Endothelial cell of hepatic sinusoid (primary cell): ENCODE results near the gene WNK1.

Experiments
- in situ Hi-C: cut with HindIII; loops from 2 replicates; pipeline ENCODE4 v1.10.0; 2017; ENCODE audit warnings: low sequenced_read_pairs

WNK1 gene

DNA sequence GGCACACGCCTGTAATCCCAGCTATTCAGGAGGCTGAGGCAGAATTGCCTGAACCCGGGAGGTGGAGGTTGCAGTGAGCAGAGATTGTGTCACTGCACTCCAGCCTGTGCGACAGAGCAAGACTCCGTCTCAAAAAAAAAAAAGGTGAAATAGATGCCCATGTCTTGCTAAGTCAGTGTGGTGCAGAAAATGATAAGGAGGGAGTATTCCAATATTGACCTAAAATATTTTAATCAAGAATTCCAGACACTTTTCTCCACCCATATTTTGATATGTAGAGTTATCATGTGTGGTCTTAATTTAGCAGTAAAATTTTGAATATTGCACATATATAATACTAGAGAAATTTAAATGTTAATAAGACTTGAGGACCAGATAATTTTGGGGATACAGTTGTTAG, 57.7 kb downstream of the WNK1 start:
- in situ Hi-C loops, result no loop called here

DNA sequence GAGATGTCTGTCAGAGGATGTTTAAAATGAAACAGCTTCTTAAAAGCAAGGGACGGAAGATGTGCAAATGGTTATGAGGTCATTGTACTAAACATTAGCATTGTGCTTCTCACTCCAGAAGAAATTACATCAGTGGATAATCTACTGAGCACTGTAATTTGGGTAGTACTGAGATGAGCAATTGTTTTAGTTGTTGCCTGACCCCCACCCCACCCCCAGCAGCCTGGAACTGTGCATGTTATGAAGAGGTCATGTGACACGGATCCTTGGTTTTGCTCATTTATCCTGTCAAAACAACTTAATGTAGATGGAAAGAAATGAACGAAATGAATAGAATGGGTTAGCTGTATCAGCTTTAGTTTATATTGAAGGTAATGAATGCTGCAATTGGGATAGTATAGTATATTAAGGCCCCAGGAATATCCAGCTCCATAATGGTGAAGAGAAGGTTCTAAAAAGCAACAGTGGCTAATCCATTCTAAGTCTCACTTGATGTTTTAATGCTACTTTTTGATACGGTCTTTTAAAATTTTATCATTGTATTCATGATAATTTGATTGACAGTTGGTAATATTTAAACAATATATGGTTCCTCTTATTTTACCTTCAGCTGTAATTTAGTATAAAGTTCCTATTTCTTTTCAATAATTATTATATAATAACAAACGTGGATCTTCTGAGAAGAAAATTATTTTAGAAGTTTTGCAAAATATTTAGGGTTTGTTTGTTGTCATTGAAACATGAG, 58.5 kb downstream of the WNK1 start:
- in situ Hi-C loops, result no loop called here

- in situ Hi-C loops, result no loop called here
Observed at GRCh38 chr12:812950-813349, 60.6 kb downstream of the WNK1 start.

DNA sequence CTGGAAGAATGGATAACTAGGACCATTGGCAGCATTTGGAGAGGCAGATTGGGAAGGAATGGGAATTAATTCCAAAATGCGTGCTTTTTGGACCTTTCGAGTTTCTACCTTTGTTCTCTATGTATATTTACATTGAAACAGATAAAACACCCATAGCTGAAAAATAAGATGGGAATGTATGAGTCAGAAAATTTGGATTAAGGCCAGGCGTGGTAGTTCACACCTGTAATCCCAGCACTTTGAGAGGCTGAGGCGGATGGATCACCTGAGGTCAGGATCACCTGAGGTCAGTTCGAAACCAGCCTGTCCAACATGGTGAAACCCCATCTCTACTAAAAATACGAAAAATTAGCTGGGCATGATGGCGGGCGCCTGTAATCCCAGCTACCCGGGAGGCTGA, 65.1 kb downstream of the WNK1 start:
- in situ Hi-C loops, result loop anchor here (5.0 kb wide), 3 partner anchors 80 to 250 kb away; no protein-coding TSS in a partner anchor

DNA sequence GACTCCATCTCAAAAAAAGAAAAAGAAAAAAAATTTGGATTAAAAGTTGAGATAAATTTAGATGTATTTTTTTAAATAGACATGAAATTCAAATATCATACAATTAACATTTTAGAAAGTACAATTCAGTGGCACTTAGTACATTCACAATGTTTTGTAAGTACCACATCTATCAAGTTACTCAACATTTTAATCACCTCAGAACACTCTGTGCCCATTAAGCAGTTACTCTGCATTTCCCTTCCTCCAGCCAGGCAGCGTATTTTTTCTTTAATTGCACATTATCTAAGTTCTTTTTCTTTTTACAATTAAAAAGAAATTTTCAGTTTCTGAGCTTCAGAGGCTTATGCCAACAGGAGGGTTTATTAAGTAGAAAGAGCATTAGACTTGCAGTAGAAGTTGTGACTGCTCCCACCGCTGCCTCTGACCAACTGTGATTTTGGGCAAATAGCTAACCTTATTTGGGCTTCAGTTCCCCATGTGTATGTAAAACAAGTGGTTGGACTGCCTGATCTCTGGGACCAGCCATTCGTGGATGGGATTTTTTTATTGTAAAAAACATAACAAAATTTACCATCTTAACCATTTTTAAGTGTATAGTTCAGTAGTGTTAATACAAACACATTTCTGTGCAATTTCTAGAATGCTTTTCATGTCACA, 65.7 kb downstream of the WNK1 start:
- in situ Hi-C loops, result loop anchor here (5.0 kb wide), 3 partner anchors 81 to 251 kb away; no protein-coding TSS in a partner anchor

DNA sequence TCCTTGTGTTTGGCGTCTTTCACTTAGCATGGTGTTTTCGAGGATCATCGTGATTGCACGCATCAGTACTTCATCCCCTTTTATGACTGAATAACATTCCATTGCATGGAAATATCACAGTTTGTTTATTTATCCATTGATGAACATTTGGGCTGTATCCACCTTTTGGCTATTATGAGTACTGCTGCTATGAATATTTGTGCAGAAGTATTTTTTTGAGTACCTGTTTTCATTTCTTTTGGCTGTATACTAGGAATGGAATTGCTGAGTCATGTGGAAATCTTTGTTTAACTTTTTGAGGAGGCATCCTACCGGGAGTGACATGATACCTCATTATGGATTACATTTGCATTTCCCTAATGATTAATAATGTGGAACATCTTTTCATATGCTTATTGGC, 66.4 kb downstream of the WNK1 start:
- in situ Hi-C loops, result loop anchor here (5.0 kb wide), 3 partner anchors 81 to 251 kb away; no protein-coding TSS in a partner anchor

DNA sequence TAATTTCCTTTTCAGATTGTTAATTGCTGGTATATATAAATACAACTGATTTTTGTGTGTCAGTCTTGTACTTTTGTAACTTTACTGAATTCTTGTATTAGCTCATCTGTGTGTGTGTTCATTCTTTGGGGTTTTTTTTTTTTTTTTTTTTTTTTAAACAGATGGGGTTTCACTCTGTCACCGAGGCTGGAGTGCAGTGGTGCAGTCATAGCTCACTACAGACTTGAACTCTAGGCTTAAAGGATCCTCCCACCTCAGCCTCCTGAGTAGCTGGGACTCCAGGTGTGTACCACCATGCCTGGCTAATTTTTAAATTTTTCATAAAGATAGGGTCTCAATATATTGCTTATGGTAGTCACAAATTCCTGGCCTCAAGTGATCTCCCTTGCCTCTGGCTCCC, 68.0 kb downstream of the WNK1 start:
- in situ Hi-C loops, result no loop called here

GRCh38 chr12:823028-823698, 70.8 kb downstream of the WNK1 start:
- in situ Hi-C loops, result no loop called here

GRCh38 chr12:826331-826730, 74.0 kb downstream of the WNK1 start:
- in situ Hi-C loops, result no loop called here

DNA sequence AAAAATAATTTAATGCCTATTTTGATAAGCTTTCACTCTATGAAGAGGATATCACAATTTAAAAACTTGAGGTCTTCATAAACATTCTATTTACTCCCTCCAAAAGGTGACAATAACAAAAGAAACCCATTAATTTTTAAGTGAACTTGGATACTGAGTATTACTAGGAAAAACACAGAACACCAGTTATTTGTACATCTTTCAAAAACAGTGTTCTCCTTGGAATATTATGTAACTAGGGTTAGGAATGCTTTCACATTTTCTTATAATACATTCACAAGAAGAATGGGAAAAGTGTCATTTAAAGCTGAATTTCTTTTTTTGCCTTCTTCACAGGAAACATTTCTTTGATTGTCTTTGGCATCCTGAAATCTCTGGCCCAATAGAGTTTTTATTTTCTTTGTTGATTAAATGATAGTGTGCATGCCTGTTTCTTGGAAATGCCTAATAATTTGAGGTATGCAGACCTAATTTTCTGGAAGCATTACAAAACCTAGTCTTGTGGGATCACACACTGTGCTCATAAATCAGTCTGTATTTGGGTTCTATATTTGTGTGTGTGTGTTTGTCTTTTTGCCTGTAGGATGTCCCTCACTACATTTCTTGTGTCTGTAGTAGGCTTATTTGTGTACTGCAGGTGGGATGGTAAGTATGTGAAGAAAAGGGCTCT, 76.5 kb downstream of the WNK1 start:
- in situ Hi-C loops, result no loop called here

DNA sequence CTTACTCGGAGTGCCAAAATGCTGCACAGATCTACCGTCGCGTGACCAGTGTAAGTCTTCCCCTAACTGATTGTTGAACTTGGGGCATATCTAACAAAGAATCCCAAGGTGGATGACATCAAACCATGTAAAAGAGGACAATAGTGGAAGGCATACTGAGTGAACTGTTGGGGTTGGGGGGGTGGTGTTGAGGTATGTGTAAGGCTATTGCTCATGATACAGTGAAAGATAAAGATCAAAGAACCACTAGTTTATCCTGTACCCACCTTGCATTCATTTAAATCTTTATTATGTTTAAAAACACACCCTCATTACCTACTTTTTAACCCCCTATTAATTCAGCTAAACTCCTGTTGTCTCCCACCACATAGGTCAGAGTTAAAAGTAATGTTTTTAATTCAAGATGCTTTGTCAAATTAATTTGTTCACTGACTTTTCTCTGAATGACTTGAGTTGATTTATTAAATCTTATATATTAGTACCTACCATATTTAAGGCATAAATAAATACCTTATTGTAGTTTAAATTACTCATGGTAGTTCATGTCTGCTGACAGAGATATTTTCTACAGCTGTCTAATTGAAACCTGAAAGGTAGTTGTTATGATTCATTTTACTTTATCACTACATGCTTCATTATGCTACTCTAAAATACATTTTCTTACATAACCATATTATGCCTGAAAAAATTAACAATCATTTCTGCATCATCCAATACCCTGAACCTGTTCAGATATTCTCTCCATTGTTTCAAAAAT, 77.9 kb downstream of the WNK1 start:
- in situ Hi-C loops, result no loop called here

- in situ Hi-C loops, result no loop called here
Observed at GRCh38 chr12:835754-836518, 83.6 kb downstream of the WNK1 start.

GRCh38 chr12:836952-837351, 84.6 kb downstream of the WNK1 start:
- in situ Hi-C loops, result no loop called here

DNA sequence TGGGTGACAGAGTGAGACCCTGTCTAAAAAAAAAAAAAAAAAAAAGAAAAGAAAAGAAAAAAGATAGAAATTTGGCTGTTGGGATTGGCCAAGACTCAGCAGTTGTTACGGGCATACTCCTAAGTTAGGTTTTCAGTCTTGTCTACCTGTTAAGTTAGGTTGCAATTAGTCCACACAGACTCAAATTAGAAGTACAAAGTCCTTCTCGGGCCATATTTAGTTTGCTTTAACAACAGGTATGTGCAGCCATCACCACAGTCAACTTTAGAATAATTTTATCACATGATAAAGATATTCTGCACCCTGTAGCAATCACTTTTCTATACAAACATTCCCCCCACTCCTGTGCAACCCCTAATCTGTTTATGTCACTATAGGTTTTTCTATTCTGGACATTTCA, 85.2 kb downstream of the WNK1 start:
- in situ Hi-C loops, result no loop called here

GRCh38 chr12:843609-844008, 91.2 kb downstream of the WNK1 start:
- in situ Hi-C loops, result no loop called here

- in situ Hi-C loops, result no loop called here
Observed at GRCh38 chr12:846421-846820, 94.0 kb downstream of the WNK1 start.

DNA sequence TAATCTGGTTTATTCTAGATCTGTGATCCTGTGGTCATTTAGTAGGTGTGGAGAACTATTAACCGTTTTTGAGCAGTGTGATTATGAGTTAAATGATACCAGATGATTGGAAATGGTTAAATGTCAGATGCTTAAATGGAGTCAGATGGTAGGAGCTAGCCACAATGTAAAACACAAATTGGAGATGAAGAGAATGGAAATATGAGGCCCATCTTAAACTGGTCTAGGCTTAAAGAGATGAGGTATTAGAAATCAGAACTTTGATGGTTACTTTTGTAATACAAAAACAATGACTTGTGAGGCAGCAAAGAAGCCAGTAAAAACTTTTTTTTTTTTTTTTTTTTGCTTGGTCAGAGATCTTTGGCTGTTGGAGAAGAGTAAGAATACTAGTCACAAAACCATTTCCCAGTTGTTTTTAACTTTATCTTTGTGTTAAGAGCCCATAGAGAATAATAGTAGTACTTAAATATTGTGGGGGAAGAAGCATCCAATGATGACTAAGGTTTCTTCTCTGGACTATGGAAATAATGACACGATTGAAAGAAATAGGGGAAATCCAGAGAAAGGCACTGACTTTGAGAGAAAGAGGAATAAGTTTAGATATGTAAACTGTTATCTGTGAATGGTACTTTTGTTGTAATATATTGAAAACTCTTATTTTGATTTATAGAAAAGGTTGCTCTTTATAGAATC, 95.9 kb downstream of the WNK1 start:
- in situ Hi-C loops, result no loop called here

DNA sequence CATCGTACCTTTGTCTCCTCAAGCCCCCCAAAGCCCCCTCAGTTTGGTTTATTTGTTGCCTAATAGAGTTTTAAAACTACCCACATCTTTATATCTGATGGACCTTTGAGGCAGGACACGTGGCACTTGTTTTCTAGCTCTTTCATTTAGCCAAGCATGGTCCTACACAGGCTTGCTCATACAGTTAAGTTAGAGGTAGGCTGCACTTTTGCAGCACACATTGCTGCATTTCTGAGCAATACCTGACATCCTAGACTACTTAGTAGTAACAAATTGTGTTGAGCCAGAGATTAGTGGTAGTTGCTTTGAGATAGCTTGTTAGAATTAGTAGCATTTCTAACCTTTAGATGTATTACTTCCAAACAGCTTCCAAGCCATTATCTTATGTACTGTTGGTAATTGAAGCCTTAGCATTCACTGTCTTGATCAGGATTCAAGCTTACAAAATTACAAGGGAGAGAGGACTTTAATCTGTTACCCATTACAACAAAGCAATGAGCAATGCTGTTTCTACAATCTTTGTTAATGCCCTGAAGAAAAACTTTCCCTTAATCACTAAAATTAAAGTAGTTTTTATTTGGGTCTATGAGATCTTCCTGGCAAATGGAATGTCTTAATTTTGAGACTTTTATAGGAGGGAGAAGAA, 96.6 kb downstream of the WNK1 start:
- in situ Hi-C loops, result no loop called here
